ENCODE results near the gene NCOR2. TPM values are rescaled to one million over a fixed set of nuclear protein-coding genes. Genes with fewer than 3 reads are reported as not detected.

The NCOR2 gene
- total and polyA plus RNA-seq, 2 donors (not counting 3 experiments of a cell fraction or from before 2014, with no cell fraction given) = 26.5 to 241 TPM

GRCh38 chr12:124567673-124568373 is 411 bp upstream of the NCOR2 start:
- peak overlapping the region; percentile 44 for H3K9ac ChIP-seq (replicated peaks; ENCODE audit: extremely low read depth, insufficient read depth, low read length)
- POLR2A ChIA-PET = no interaction called here
- no peaks in the 10 kb centered on the region for H3K27me3 ChIP-seq (ENCODE audit: control insufficient read depth in 2 of 2, insufficient read depth in 2 of 2, low read length in 2 of 2)
- peaks cover 10% of the 10 kb centered on the region for H3K4me1 ChIP-seq (ENCODE audit: control insufficient read depth, extremely low read depth, insufficient read depth, low read length)
- CTCF ChIA-PET = interaction anchor here (0.6 to 2.4 kb wide), 14 partner anchors 17 to 204 kb away, joined by 3 to 8 read pairs (median 3); no protein-coding TSS in a partner anchor
- H3K4me2 ChIP-seq (ENCODE audit: insufficient read depth, low read length) = peak overlapping the region; percentile 65
- intact Hi-C loops (cut with micrococcal nuclease) (loop anchor here (1.0 to 5.0 kb wide), 10 partner anchors 45 to 359 kb away; no protein-coding TSS in a partner anchor), dilution Hi-C loops (cut with MboI; ENCODE audit: extremely low pct_ligation_motif_present, low sequenced_read_pairs) (loop anchor here (25.0 kb wide), 1 partner anchor 119 kb away; no protein-coding TSS in a partner anchor)
- BruUV-seq (replicated peaks) = TSS peak; percentile 52
- H3K36me3 ChIP-seq (ENCODE audit: control insufficient read depth in 2 of 2, extremely low read depth in 1 of 2, insufficient read depth in 2 of 2, low read length in 2 of 2) = no peaks in the 10 kb centered on the region
- no peaks in the 10 kb centered on the region for H3K9me1 ChIP-seq (replicated peaks; ENCODE audit: control insufficient read depth, extremely low read depth, insufficient read depth, low read length)
- TF ChIP-seq GATA2 (IDR thresholded peaks at IDR 0.05; ENCODE audit: insufficient read depth, insufficient read length, low read depth, low read length) (no peak), POLR2A (IDR thresholded peaks at IDR 0.05; ENCODE audit: low read depth, low read length) (no peak), POLR2AphosphoS5 (IDR thresholded peaks at IDR 0.05; ENCODE audit: insufficient read depth, low read depth, low read length) (peak; percentile 42)
- TF ChIP-seq, protein P1, sequence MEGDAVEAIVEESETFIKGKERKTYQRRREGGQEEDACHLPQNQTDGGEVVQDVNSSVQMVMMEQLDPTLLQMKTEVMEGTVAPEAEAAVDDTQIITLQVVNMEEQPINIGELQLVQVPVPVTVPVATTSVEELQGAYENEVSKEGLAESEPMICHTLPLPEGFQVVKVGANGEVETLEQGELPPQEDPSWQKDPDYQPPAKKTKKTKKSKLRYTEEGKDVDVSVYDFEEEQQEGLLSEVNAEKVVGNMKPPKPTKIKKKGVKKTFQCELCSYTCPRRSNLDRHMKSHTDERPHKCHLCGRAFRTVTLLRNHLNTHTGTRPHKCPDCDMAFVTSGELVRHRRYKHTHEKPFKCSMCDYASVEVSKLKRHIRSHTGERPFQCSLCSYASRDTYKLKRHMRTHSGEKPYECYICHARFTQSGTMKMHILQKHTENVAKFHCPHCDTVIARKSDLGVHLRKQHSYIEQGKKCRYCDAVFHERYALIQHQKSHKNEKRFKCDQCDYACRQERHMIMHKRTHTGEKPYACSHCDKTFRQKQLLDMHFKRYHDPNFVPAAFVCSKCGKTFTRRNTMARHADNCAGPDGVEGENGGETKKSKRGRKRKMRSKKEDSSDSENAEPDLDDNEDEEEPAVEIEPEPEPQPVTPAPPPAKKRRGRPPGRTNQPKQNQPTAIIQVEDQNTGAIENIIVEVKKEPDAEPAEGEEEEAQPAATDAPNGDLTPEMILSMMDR (IDR thresholded peaks at IDR 0.05; ENCODE audit: extremely low read depth in 1 of 2, insufficient read depth in 1 of 2, low read depth in 1 of 2, low read length in 2 of 2) = peak in 1 of 2 donors; percentile 12
- peaks cover 40% of the 10 kb centered on the region for H3K79me2 ChIP-seq (ENCODE audit: control insufficient read depth, insufficient read depth, low read length)
- DNase-seq (ENCODE audit: low read depth, low spot score) (peak; percentile 70), FAIRE-seq (peak; percentile 65)
- H2AFZ ChIP-seq (ENCODE audit: low read depth, low read length) = peak overlapping the region; percentile 63
- H3K9me3 ChIP-seq (replicated peaks; ENCODE audit: control insufficient read depth, insufficient read depth, low read length) = no peaks in the 10 kb centered on the region
- peak overlapping the region; percentile 35 to 86 (median 45) for H3K4me3 ChIP-seq (replicated peaks in 1 of 3; ENCODE audit: insufficient read depth in 1 of 3, low read depth in 1 of 3, low read length in 3 of 3)
- peak overlapping the region; percentile 43 for H3K27ac ChIP-seq (ENCODE audit: insufficient read depth, low read depth, low read length)
- peaks cover 4% of the 10 kb centered on the region for H4K20me1 ChIP-seq (replicated peaks; ENCODE audit: control insufficient read depth, extremely low read depth, insufficient read depth, low read length)
